ENCODE measurements around the gene BTN1A1.
"Not testable (repeated sequence)": the region's sequence is repeated elsewhere in the genome, so short reads cannot be mapped to it uniquely, and the experiment has no call there.

Gene BTN1A1

GRCh38 chr6:26514984-26515383, 14.9 kb downstream of the BTN1A1 start:
- DNase-seq: no peak

GRCh38 chr6:26516481-26517427, 16.7 kb downstream of the BTN1A1 start:
- DNase-seq: no peak

GRCh38 chr6:26519359-26519758, 19.3 kb downstream of the BTN1A1 start:
- no peak for DNase-seq

- DNase-seq: no peak
These were observed 20.2 kb downstream of the BTN1A1 start for GRCh38 chr6:26520237-26520849.

- peak; percentile 90 to 92 for DNase-seq
These were observed 20.9 kb downstream of the BTN1A1 start for GRCh38 chr6:26520850-26521599.

GRCh38 chr6:26521600-26522391, 21.7 kb downstream of the BTN1A1 start:
- peak; percentile 78 to 79 for DNase-seq

GRCh38 chr6:26522486-26523228, 22.6 kb downstream of the BTN1A1 start:
- DNase-seq: peak in 1 of 2 donors; percentile 31

GRCh38 chr6:26524314-26524713, 24.2 kb downstream of the BTN1A1 start:
- not testable (repeated sequence) for DNase-seq

- DNase-seq: no peak
These were observed 24.7 kb downstream of the BTN1A1 start for GRCh38 chr6:26524722-26525370.

- no peak for DNase-seq
These were observed 25.7 kb downstream of the BTN1A1 start for GRCh38 chr6:26525838-26526237.

- DNase-seq: no peak
These were observed 26.8 kb downstream of the BTN1A1 start for GRCh38 chr6:26526928-26527327.

GRCh38 chr6:26530203-26530602, 30.1 kb downstream of the BTN1A1 start:
- no peak for DNase-seq

GRCh38 chr6:26531897-26532296, 31.8 kb downstream of the BTN1A1 start:
- no peak for DNase-seq

GRCh38 chr6:26532699-26533531, 32.8 kb downstream of the BTN1A1 start:
- DNase-seq: peak; percentile 94 to 97

GRCh38 chr6:26533532-26533931, 33.4 kb downstream of the BTN1A1 start:
- DNase-seq: no peak

- no peak for DNase-seq
These were observed 34.8 kb downstream of the BTN1A1 start for GRCh38 chr6:26534681-26535465.

GRCh38 chr6:26536571-26537159, 36.6 kb downstream of the BTN1A1 start:
- peak; percentile 23 to 53 for DNase-seq

- peak; percentile 96 to 97 for DNase-seq
These were observed 37.2 kb downstream of the BTN1A1 start for GRCh38 chr6:26537160-26537845.

Measured in CD4-positive, alpha-beta T cell treated with Interleukin-4 for 1 hour (primary cell).